ENCODE measurements around the gene DIPK1A.

- no peak for TF ChIP-seq CTCF (IDR thresholded peaks at IDR 0.05)
- TF ChIP-seq POLR2A (IDR thresholded peaks at IDR 0.05) = no peak
These were observed 3.7 kb upstream of the DIPK1A start for GRCh38 chr1:92964998-92965397.
